GM10248 (cell line): ENCODE data around the gene WIPF1.
A peak's percentile ranks its signal among the peaks of the same experiment; 100 is the strongest.
"Not testable (repeated sequence)": the region's sequence is repeated elsewhere in the genome, so short reads cannot be mapped to it uniquely, and the experiment has no call there.

Experiments used
- CTCF ChIA-PET: fragments of 300-600 bp; sonication (Branson Sonifier 250); formaldehyde crosslinking; extraction: SDS; loops from one replicate; lab custom pipeline; 2021; ENCODE audit warnings: antibody characterized with exemption; lab: Yijun Ruan, JAX
- POLR2A ChIA-PET: fragments of 350-650 bp; sonication (Branson Sonifier 250); formaldehyde crosslinking; extraction: SDS; loops from one replicate; lab custom pipeline; 2020; ENCODE audit warnings: antibody characterized with exemption; lab: Yijun Ruan, JAX
- DNase-seq: peaks from one replicate; pipeline ENCODE4 v3.0.0; 2012; ENCODE audit errors: extremely low spot score
- CTCF ChIP-seq: IDR thresholded peaks from 2 replicates; pipeline ENCODE4 v1.5.1; 2012; ENCODE audit warnings: mild to moderate bottlenecking, low read depth; ENCODE audit errors: extremely low read depth, missing control alignments, control extremely low read depth

Gene WIPF1

GRCh38 chr2:174551697-174552096, 45.9 kb downstream of the WIPF1 start:
- no peak for TF ChIP-seq CTCF
- no peak for DNase-seq
- CTCF ChIA-PET = no interaction called here
- POLR2A ChIA-PET = no interaction called here

GRCh38 chr2:174548646-174549045, 49.0 kb downstream of the WIPF1 start:
- DNase-seq, POLR2A ChIA-PET: not testable (repeated sequence)
- CTCF ChIA-PET = interaction anchor here (1.2 to 3.9 kb wide), 8 partner anchors 7 to 120 kb away, joined by 3 to 136 read pairs (median 14); no protein-coding TSS in a partner anchor

GRCh38 chr2:174548021-174548420, 49.6 kb downstream of the WIPF1 start:
- POLR2A ChIA-PET = not testable (repeated sequence)
- CTCF ChIA-PET = interaction anchor here (1.2 to 3.9 kb wide), 19 partner anchors 8 to 1146 kb away, joined by 3 to 136 read pairs (median 8); no protein-coding TSS in a partner anchor

GRCh38 chr2:174546519-174547506, 50.8 kb downstream of the WIPF1 start:
- peak; percentile 62 for TF ChIP-seq CTCF
- peak; percentile 52 for DNase-seq
- POLR2A ChIA-PET = no interaction called here
- CTCF ChIA-PET = interaction anchor here (0.6 to 3.9 kb wide), 44 partner anchors 9 to 1147 kb away, joined by 3 to 136 read pairs (median 4); partner anchors contain the start of gene SCRN3

More at GRCh38 chr2:174548021-174548420, 49.6 kb downstream of the WIPF1 start:
- not testable (repeated sequence) for DNase-seq

- ChIA-PET POLR2A (no interaction called here), CTCF (interaction anchor here (1.0 to 3.1 kb wide), 2 partner anchors 80 to 82 kb away, joined by 4 to 23 read pairs; no protein-coding TSS in a partner anchor)
- no peak for DNase-seq
- TF ChIP-seq CTCF = no peak
Measured at GRCh38 chr2:174545240-174545639, 52.4 kb downstream of the WIPF1 start.

GRCh38 chr2:174544802-174545201, 52.8 kb downstream of the WIPF1 start:
- CTCF ChIA-PET = interaction anchor here (1.0 to 3.1 kb wide), 2 partner anchors 79 to 82 kb away, joined by 4 to 23 read pairs; no protein-coding TSS in a partner anchor
- no peak for TF ChIP-seq CTCF

GRCh38 chr2:174544156-174544555, 53.4 kb downstream of the WIPF1 start:
- ChIA-PET POLR2A (no interaction called here), CTCF (interaction anchor here (1.0 to 3.1 kb wide), 3 partner anchors 11 to 81 kb away, joined by 4 to 23 read pairs (median 10); no protein-coding TSS in a partner anchor)
- no peak for TF ChIP-seq CTCF
- DNase-seq = no peak

More at GRCh38 chr2:174544802-174545201, 52.8 kb downstream of the WIPF1 start:
- no peak for DNase-seq
- POLR2A ChIA-PET = no interaction called here
